Stimulated activated CD8-positive, alpha-beta memory T cell treated with anti-CD3 and anti-CD28 coated beads, Interleukin-4, amount 100 ng/mL, for 48 hours (primary cell): ENCODE measurements around the gene EFNA4.
A peak's percentile ranks its signal among the peaks of the same experiment; 100 is the strongest.

Experiments
- DNase-seq: peaks from one replicate; pipeline ENCODE4 v3.0.0-alpha.2; 2020

Gene EFNA4

DNA sequence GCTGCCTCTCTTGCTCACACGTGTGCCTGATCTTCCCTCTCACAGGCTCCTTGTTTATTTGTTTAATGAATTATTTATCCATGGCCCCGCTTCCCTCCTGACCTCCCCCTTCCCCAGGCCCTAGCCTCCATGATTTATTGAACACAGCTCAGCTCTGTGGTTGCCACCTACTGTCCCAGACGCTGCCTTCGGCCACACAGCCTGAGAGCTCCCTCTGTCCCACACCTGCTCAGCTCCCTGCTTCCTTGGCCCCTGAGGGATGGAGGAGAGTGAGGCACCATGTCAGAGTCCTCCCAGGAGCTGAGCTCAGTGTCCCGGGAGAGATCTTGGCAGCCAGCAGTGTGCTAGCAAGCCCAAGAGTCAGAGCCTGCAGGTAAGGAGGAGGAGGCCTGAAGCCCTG lies 12.0 kb downstream of the EFNA4 start:
- DNase-seq: no peak

DNA sequence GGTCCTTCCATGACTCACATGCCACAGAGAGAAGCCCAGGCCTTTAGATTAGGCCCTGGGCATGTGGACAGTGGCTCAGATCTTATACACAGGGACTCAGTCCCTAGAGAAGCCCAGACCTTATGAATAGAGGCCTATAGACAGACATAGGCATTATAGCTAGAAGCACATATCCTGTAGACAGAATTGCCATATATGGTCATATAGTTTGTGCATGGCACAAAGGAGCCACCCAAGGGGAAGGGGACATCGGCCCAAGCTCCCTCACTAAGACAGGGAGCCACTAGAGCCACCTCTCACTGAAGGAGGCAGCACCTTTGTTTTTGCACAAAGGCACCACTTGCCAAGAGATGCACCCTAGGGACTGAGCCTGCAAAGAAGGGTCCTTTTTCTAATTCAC lies 12.8 kb downstream of the EFNA4 start:
- DNase-seq: no peak

DNA sequence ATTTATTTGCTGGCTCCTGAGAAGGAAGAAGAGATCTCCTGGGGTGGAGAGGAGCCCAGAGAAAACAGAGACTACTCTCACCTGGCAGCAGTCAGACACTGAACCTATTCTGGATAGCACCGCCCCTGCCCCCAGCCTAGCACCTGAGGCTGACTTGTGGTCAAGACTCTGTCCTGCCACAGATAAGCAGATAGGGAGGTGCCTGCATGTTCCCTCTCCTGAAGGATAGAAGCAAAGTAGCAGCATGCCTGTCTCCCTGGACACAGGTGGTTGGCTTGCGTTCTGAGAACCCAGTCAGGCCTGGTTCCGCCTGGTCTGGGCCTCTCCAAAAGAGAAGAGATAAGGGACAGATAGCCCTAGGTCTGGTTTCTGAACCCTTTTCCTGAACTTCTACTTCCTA lies 13.8 kb downstream of the EFNA4 start:
- DNase-seq: no peak

DNA sequence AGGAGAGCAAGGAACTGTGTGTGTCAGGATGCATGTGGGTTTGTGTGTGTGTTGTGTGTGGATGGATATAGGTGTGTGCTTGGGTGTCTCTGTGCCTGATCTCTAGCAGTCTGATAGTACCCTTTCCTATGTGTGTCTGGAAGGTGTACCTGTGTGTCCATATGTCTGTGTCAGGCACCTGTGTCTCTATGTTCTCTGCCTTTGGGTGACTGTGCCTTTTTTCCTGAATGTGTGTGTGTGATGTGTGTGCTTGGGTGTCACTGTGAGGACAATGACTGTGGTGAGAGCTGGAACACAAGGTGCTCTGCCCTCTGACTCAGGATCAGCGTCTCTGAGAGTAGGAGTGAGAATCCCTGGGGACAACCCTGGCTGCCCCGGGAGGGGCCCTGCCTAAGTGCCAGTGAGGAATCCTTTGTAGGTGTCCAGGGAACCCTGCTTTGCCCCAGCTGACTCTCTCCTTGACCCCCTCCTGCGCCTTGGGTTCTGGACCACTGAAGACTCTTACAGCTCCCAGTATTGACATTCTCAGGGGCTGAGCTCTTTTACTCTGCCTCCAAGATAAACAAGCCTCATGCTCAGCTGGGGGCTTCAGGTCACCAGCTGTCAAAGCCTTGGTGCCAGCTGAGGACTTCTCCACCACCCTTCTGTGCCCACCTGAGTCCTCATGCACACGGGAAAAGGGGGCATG lies 14.4 kb downstream of the EFNA4 start:
- no peak for DNase-seq

DNA sequence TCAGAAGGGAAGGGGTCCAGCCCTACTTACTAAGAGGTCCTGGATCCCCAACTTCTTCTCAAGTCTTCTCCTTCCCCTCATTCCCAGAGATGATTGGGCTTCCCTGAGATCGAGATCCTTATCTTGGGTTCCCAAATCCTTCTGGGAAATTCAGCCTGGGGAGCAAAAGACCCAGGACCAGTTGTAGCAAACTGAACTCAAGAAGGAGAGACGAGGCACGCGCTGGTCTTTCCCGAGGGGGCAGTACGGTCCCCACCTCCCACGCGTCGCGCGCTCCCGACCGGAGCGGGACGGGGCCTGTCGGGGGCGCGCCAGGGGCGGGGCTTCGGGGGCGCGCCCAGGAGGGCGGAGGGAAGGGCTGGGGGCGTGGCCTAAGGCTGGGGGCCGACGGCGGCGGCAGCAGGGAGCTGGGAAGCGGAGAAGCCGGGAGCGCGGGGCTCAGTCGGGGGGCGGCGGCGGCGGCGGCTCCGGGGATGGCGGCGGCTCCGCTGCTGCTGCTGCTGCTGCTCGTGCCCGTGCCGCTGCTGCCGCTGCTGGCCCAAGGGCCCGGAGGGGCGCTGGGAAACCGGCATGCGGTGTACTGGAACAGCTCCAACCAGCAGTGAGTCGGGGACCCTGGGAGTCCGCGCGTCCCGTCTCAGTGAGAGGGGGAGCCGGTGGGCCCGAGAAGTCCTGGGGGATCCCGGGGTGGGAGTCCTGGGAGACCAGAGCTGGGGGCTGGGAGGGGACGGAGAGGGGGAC lies 15.1 kb downstream of the EFNA4 start, which contains the start of gene EFNA3:
EFNA3 (plus strand) TSS at position 369 of the 741 bp plus-strand sequence; CDS start at position 474, 105 bp downstream.
- DNase-seq: peak; percentile 84

DNA sequence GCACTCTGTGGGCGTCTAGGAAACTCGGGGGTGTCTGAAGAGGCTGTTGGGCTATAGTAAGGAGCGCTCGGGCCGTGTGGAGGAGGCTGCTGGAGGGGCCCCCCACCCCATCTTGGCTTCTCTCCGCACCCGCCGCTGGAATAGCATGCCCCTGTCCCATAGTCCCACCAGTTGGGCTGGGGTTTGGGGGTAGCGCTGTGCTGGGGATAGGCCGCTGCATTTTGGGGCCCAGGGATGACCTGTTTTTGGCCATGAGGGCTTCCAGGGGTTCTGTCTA lies 15.6 kb downstream of the EFNA4 start:
- no peak for DNase-seq

DNA sequence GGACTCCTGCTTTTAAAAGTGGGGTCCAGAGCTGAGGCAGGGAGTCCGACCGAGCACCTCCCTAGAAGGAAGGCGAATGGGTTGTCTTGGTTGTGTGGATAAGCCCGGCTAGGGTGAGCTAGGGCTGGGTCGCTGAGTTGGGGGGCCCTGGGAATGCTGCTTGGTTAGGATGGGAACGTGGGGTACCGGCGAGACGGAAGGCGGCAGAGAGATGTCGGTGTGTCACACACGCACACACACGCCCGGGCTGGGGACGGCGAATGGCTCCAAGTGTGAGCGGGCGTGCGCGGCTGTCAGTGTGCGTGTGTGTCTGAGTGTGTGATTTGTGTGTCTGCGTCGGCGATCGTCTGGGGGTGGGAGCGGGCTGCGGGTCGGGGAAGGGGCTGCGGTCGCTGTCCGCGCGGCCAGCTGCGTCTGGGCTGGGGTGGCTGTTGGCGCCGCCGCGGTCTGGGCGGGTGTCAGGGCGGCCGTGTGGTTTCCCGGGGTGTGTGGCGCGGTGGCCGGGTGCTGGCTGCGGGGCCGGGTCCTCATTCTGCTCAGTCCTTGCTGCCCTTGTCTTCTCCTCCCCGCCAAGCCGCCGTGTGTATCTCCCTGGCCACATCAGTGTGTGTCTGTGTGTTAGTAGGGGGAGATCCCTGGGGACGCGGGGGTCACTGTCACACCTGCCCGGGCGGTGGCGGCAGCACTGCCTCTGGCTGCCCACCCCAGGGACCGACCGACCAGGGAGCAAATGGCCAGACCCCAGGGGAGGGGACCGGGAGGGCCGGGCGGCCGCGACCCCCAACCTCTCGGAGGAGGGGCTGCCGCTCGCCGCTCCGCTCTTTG lies 16.2 kb downstream of the EFNA4 start:
- peak; percentile 40 for DNase-seq

DNA sequence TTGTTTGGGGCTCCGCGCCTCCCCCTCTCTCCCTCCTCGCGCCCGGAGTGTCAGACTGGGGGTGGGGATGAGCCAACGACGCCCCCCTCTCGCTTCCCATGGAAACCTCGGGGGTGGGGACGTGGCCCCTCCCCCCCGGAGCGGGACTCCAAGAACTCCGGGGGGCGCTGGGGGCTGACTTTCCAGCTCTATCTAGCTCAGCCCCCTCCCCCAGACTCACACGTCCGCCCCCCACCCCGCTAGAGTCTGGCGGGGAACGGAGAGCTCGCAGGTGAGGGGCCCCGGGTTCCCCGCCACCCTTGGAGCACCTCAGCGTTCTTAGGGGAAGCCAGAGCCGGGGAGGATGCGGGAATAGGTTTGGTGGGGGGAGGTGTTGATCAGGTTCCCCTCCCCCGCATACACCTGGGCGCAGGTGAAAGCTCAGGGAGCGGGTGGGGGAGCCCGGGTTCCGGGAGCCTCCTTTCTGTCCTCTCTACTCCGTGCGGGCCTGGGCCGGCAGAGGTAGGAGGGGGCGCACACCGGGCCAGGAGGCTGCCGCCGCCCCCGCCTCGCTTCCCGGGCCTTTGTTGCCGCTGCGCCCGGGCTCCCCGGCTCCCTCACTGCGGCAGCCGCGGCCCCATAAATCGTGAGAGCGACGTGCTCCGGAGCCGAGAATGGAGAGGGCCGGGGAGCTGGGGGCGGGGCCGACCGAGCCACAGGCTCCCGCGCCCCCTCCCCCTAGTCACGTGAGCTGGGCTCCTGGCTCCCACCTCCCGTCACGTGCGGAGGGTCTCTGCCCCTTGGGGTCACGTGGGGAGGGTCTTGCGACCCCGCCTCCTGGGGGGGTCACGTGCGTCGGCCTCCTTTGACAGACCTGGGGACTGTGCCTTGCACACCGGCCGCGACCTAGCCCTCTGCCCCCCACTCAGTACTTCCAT lies 17.0 kb downstream of the EFNA4 start:
- peak; percentile 48 for DNase-seq

DNA sequence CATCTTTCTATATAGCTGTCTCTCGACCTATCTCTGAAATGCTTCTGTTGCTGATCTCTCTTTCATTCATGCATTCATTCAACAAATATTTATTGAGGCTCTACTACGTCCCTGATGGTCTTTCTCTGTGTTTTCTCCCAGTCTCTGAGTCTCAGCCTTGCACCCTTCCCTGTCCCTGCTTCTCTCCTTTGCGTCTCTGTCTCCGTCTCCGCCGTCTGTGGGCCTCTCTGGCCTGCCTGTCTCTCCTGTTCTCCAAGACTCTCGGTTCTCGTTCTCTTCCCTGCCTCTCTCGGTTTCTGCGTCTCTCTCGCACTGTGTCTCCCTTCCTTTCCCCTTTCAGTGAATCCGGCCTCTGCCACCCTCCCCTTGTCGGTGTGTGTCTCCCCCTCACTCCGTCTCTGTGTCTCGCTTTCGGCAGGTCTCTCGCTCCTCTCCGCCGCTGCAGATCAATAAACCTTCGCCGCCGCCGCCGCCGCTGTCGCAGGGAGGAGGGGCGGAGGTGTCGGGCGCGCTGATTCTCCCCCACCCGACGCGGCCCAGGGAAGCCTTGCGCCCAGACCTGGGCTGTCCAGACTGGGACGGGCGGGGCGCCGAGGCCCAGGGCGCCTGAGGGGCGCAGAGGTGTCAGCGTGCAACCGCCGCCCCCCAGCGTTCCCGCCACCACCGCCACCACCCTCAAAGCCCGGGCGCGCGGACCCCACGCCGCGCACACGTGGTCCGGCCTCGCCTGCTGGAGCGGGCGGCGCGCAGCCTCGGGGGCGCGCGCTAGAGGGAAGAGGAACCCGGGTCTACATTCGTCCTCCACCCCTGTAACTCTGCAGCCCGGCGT lies 18.1 kb downstream of the EFNA4 start:
- DNase-seq: peak; percentile 48

DNA sequence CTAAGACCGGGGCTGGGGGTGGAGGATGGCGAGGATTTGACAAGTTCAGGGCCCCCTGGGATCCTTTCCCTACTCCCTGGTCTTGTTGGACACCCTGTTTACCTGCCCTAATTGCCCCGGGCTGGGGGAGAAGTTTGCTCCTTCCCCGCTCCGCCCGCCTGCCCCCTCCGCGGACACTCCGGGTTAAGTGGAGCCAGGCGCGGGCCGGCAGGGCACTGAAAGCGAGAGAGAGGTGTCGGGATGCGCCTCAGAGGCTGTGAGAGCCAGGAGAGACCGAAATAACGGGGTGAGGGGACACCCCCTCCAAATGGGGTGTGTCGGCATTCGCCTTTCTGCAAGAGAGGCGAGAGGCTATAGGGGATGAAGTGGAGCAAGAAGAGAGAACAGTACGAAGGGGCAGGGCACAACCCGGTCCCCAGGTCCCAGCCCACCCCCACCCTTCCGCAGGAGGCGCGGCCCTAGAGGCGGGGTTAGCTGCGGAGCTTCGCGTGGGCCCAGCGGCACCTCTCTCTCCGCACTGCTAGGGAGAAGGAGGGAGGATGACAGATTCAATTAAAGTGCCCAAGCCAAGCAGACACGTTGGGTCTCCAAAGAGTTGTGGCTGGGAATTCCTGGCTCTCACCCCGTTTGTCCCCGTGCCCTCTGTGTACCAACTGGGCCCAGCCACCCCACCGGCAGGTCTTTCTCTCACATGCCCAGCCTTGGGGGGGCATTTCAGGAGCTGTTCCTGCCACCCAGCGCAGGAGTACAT lies 18.9 kb downstream of the EFNA4 start:
- peak; percentile 41 for DNase-seq

DNA sequence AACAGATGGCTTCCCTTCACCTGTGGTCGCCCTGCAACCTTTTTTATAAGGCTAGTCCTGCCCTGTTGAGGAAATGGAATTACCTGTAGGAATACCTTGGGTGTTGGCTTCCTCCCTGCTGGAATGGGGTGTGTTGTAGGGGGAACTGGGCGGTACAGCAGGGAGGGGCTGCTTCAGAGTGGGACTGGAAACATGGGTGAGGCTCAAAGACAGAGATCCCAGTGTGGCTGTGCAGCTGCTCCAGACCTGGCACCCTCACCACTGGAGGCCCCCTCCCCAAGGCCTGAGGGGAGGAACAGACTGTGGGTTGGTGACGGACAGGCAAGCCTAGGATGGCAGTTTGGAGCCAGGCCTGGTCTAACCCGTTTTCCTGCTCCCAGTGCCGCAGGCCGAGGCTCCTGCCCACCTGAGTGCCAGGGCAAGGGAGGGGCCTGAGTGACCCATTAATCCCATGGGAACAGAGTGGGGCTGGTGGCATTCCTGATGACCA lies 19.6 kb downstream of the EFNA4 start:
- DNase-seq: no peak

DNA sequence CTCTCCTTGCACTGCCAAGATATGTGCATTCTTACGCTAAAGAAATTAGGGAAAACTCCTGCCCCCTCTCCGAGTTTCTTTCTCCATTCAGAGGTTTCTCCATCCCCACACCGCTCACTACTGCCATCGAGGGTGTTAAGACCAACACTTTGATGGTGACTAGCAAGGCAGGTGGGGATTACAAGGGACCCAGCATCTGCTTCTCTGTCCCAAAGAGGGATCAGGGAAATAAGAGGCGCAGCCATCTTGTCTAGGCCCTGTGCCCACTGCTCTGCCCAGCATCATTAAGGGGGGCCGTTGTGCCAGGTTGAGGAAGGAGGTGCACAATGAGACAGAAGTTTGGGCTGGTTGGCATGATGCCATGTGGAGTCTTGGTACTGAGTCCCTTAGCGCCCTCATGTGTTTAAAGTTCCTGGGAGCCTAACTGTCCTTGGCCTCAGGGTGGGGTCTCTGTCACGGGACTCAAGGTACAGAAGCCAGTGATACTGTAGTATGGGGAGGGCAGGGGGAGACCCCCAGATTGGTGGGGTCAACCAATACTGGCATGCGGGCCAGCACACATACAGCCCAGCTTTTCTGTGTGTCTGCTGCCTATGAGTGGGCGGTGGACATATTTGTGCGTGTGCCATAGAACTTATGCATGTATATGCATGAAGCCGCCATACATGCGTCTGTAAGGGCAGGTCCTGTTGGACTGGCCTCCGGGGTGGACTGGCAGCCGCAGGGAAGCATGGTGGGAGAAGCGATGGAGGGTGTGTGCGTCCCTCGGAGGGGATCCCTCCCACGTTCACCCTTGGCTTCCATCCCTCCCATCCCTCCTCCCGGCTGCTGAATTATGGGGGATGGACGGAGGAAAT lies 20.6 kb downstream of the EFNA4 start:
- DNase-seq: peak; percentile 65

DNA sequence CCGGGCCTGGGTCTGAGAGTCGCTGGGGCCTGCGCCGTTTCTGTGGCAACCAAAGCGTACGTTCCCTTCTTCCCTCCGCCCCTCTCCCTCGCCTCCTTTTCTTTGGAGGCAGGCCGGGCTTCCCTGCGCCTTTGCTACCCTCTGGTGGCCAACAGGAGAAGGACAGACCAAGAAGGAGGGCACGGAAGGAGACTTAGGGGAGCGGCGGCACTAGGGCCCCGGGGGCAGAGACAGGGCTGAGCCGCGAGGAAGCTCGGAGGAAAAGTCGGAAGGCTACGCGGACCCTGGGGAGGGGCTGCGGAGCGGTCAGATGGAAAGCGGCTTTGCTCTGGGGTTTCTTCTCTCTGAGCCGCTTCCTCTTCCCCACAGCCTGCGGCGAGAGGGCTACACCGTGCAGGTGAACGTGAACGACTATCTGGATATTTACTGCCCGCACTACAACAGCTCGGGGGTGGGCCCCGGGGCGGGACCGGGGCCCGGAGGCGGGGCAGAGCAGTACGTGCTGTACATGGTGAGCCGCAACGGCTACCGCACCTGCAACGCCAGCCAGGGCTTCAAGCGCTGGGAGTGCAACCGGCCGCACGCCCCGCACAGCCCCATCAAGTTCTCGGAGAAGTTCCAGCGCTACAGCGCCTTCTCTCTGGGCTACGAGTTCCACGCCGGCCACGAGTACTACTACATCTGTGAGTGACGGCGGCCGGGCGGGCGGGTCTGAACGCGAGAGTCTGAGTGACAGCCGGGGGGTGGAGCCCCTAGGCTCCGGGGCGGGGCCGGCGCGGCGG lies 21.4 kb downstream of the EFNA4 start:
- DNase-seq: peak; percentile 95

DNA sequence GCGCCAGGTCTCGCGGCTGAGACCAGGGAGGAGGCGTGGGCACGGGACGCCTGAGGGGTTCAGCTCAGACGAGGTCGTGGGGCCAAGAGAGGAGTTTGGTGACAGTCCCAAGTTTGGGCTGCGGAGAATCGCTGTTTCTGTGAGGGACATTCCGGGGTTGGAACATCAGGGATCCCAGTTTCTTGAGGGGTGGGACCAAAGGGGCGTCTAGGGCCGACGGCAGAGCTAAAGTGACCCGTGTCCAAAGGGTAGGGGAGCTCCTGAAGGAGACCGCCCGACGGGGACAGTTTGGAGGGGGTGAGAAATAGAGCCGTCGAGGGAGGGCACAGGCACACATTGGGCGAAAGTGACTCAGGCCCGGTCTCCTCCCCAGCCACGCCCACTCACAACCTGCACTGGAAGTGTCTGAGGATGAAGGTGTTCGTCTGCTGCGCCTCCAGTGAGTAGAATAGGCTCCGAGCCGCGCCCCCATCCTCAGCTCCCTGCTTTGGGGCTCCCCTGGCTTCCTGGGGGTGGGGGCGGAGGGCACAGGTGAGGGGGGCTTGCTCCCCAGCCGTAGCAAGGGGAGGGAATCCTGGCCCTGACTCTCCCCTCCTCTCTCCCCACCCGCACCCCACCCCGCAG lies 22.1 kb downstream of the EFNA4 start:
- DNase-seq: peak; percentile 85

DNA sequence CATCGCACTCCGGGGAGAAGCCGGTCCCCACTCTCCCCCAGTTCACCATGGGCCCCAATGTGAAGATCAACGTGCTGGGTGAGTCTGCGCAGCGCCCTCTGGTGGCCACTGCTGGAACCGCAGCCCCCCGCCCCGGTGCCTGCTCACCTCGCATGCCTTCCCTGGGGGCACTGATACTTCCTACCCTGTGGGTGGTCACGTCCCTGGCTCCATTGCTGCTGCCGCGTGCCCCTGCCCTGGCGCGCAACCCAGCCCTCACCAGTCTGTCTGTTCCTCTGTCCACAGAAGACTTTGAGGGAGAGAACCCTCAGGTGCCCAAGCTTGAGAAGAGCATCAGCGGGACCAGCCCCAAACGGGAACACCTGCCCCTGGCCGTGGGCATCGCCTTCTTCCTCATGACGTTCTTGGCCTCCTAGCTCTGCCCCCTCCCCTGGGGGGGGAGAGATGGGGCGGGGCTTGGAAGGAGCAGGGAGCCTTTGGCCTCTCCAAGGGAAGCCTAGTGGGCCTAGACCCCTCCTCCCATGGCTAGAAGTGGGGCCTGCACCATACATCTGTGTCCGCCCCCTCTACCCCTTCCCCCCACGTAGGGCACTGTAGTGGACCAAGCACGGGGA lies 22.7 kb downstream of the EFNA4 start:
- DNase-seq: peak; percentile 94

DNA sequence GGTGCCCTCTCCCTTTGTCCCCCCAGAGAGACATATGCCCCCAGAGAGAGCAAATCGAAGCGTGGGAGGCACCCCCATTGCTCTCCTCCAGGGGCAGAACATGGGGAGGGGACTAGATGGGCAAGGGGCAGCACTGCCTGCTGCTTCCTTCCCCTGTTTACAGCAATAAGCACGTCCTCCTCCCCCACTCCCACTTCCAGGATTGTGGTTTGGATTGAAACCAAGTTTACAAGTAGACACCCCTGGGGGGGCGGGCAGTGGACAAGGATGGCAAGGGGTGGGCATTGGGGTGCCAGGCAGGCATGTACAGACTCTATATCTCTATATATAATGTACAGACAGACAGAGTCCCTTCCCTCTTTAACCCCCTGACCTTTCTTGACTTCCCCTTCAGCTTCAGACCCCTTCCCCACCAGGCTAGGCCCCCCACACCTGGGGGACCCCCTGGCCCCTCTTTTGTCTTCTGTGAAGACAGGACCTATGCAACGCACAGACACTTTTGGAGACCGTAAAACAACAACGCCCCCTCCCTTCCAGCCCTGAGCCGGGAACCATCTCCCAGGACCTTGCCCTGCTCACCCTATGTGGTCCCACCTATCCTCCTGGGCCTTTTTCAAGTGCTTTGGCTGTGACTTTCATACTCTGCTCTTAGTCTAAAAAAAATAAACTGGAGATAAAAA lies 23.5 kb downstream of the EFNA4 start:
- no peak for DNase-seq
